Adrenal gland (tissue), 5 donors: ENCODE measurements around the gene DMXL2.

Experiments used
- POLR2A ChIP-seq, 2 donors: fragments of 450-650 bp; IDR thresholded peaks; one replicate each; pipeline ENCODE4 v1.6.1; 2017; ENCODE audit warnings: antibody characterized with exemption in 2 of 2, mild to moderate bottlenecking in 2 of 2, moderate library complexity in 1 of 2
- TF ChIP-seq, protein P1 (sequence below), 6 experiments: fragments of 450-650 bp in 4 of 6; fragments of 200-600 bp in 2 of 6; sonication (generic) in 1 of 6; IDR thresholded peaks; 1 replicate in 5 of 6; 2 replicates in 1 of 6; pipeline versions ENCODE4 v1.5.1 to v1.8.0; 2016 to 2021; ENCODE audit warnings: antibody characterized with exemption in 6 of 6, mild to moderate bottlenecking in 2 of 6, moderate library complexity in 1 of 6
- donor health status: DM: no; HTN: no; CAD: no.

DNA sequence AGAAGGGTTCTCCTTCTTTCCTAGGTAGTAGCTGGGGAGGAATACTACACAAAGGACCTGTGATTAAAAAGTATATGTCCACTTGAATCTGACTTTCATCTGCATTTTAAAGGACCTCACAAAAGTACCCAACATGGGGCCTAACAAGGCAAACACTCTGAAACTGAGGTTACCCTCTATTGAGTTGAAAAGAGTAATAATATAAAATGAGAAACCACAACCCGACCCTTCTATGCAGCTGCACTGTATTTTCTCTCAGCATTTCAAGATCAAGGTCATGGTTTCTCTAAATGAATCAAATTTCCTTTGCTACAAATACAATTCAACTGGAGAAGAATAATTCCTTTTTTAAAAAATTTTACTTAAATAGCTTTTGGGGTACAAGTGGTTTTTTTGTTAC lies 106.3 kb downstream of the DMXL2 start:
- TF ChIP-seq POLR2A (IDR thresholded peaks at IDR 0.05) = no peak
- TF ChIP-seq, protein P1, sequence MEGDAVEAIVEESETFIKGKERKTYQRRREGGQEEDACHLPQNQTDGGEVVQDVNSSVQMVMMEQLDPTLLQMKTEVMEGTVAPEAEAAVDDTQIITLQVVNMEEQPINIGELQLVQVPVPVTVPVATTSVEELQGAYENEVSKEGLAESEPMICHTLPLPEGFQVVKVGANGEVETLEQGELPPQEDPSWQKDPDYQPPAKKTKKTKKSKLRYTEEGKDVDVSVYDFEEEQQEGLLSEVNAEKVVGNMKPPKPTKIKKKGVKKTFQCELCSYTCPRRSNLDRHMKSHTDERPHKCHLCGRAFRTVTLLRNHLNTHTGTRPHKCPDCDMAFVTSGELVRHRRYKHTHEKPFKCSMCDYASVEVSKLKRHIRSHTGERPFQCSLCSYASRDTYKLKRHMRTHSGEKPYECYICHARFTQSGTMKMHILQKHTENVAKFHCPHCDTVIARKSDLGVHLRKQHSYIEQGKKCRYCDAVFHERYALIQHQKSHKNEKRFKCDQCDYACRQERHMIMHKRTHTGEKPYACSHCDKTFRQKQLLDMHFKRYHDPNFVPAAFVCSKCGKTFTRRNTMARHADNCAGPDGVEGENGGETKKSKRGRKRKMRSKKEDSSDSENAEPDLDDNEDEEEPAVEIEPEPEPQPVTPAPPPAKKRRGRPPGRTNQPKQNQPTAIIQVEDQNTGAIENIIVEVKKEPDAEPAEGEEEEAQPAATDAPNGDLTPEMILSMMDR (IDR thresholded peaks at IDR 0.05) = no peak
